Measurements from ENCODE around the gene LTB. TPM values are rescaled to one million over a fixed set of nuclear protein-coding genes. Genes with fewer than 3 reads are reported as not detected.

Gene LTB
- not detected for total RNA-seq

- no peak for FAIRE-seq
These were observed at the start of gene LTB for GRCh38 chr6:31582230-31582643. Gene LTB (minus strand): TSS chr6:31582424. CDS start chr6:31582417, 7 bp downstream.

GRCh38 chr6:31631681-31632278, 49.6 kb upstream of the LTB start:
- DNase-seq (ENCODE audit: low spot score in 2 of 2) (no peak), FAIRE-seq (no peak)

More at GRCh38 chr6:31582230-31582643, at the start of gene LTB:
- DNase-seq (ENCODE audit: low spot score in 2 of 2) = no peak

GRCh38 chr6:31631209-31631608, 49.0 kb upstream of the LTB start:
- DNase-seq (ENCODE audit: low spot score in 2 of 2) (no peak), FAIRE-seq (no peak)

GRCh38 chr6:31630177-31630934, 48.1 kb upstream of the LTB start:
- no peak for FAIRE-seq
- DNase-seq (ENCODE audit: low spot score in 2 of 2) = no peak

GRCh38 chr6:31629014-31629413, 46.8 kb upstream of the LTB start:
- DNase-seq (ENCODE audit: low spot score in 2 of 2) (no peak), FAIRE-seq (no peak)

- FAIRE-seq (no peak), DNase-seq (ENCODE audit: low spot score in 2 of 2) (no peak)
These were observed 45.6 kb upstream of the LTB start for GRCh38 chr6:31627690-31628287.

GRCh38 chr6:31626952-31627351, 44.7 kb upstream of the LTB start:
- FAIRE-seq (no peak), DNase-seq (ENCODE audit: low spot score in 2 of 2) (no peak)

GRCh38 chr6:31624070-31624469, 41.8 kb upstream of the LTB start:
- no peak for FAIRE-seq
- DNase-seq (ENCODE audit: low spot score in 2 of 2) = no peak

GRCh38 chr6:31622684-31623091, 40.5 kb upstream of the LTB start:
- DNase-seq (ENCODE audit: low spot score in 2 of 2) (no peak), FAIRE-seq (no peak)

- no peak for FAIRE-seq
These were observed 39.8 kb upstream of the LTB start for GRCh38 chr6:31621991-31622390.

GRCh38 chr6:31621320-31621939, 39.2 kb upstream of the LTB start:
- DNase-seq (ENCODE audit: low spot score in 2 of 2) (no peak), FAIRE-seq (no peak)

More at GRCh38 chr6:31621991-31622390, 39.8 kb upstream of the LTB start:
- no peak for DNase-seq (ENCODE audit: low spot score in 2 of 2)

- no peak for FAIRE-seq
- DNase-seq (ENCODE audit: low spot score in 2 of 2) = peak; percentile 96 to 98
These were observed 38.5 kb upstream of the LTB start, which contains the start of gene PRRC2A for GRCh38 chr6:31620586-31621319. Gene PRRC2A (plus strand): TSS chr6:31620715. CDS start chr6:31622790, 2,075 bp downstream.

- DNase-seq (ENCODE audit: low spot score in 2 of 2) = peak; percentile 79 to 91
- FAIRE-seq = peak; percentile 48
These were observed 37.8 kb upstream of the LTB start for GRCh38 chr6:31619805-31620585.

GRCh38 chr6:31617010-31617409, 34.8 kb upstream of the LTB start:
- DNase-seq (ENCODE audit: low spot score in 2 of 2) (no peak), FAIRE-seq (no peak)

- DNase-seq (ENCODE audit: low spot score in 2 of 2) (no peak), FAIRE-seq (no peak)
These were observed 33.5 kb upstream of the LTB start for GRCh38 chr6:31615748-31616147.

GRCh38 chr6:31614684-31615578, 32.7 kb upstream of the LTB start, which contains the start of gene AIF1:
Gene AIF1 (plus strand): TSS chr6:31615234. CDS start chr6:31615330, 96 bp downstream.
- FAIRE-seq (no peak), DNase-seq (ENCODE audit: low spot score in 2 of 2) (no peak)

- no peak for DNase-seq (ENCODE audit: low spot score in 2 of 2)
- FAIRE-seq = no peak
These were observed 31.9 kb upstream of the LTB start for GRCh38 chr6:31614075-31614619.

GRCh38 chr6:31610968-31611367, 28.7 kb upstream of the LTB start:
- no peak for FAIRE-seq

More at GRCh38 chr6:31610968-31611367, 28.7 kb upstream of the LTB start:
- no peak for DNase-seq (ENCODE audit: low spot score in 2 of 2)
